DLD1 (cell line): Measurements from ENCODE around the gene STMP1.
"Not testable (repeated sequence)": the region's sequence is repeated elsewhere in the genome, so short reads cannot be mapped to it uniquely, and the experiment has no call there.

Experiments
- in situ Hi-C: cut with HindIII; loops from 2 replicates; pipeline ENCODE4 v1.10.0; 2017; ENCODE audit warnings: low sequenced_read_pairs

The STMP1 gene

DNA sequence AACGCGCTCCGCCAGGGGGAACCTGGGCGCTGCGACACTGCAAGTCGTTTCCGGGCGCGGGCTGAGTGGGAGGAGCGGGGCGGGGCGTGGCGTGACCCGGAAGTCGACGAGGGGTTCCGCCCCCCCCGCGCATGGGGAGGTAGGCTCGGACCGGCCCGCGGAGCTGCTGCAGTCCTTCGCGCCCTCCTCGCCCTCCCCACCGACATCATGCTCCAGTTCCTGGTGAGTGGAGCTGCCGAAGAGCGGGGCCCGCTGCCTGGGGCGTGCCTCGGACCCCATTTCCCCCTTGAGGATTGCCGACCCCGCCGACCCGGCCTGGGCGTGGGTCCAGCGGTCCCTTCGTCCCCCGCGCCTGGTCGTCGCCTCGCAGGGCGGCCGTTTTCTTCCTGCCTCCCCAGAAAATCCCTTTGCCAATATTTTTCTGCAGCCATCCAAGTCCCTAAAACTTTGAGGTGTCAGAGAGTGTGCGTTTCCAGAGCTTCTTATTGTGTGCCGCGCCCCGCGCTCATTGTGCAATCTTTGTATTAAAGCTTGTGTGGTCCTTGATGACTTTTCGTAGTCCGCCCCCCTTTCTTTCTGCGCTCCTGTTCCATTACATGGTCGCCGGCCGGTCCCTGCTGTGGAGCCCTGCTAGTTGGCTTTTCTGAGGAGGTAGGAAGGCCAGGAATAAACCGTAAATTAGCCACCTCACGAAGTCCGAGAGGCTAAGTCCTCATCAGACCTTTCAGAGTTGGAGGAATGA is at the start of gene STMP1:
TSS of gene STMP1 (plus strand) at position 142 of the 742 bp plus-strand sequence.
- in situ Hi-C loops: no loop called here

DNA sequence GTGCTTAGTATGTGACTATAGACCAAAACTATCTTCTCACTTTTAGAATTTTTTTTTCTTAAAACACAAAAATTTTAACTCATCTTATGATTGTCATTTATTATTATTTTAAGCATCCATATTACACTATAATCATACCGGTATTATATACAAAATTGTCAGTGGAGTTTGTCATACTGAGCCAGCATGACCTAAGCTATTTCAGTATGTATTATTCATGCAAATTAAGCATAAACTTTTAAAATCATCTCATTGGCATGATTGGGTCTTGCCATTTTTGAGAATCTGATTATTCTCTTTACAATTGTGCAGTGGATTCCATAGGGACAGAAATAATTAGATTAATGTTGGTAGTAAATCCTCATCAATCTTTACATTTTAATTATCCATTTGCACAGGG is 46.2 kb upstream of the STMP1 start:
- in situ Hi-C loops: no loop called here

DNA sequence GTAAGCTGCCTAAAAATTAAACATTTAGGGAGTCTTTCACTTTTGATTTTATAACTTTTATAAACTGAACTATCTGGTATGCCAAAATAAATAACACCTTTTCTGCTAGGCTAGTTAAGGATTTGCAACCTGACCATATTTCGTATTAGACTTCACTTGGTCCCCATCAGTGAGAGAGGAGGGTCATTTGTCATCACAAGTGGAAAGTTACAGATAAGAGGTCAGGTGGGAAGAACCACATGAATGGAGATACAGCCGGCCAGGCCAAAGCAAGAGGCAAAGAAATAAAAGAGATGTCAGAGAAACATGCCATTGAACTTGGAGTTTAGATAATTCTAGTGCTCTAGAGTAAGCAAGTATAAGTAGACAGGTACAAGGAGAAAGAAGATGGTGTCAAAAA is 44.5 kb upstream of the STMP1 start:
- in situ Hi-C loops: no loop called here

DNA sequence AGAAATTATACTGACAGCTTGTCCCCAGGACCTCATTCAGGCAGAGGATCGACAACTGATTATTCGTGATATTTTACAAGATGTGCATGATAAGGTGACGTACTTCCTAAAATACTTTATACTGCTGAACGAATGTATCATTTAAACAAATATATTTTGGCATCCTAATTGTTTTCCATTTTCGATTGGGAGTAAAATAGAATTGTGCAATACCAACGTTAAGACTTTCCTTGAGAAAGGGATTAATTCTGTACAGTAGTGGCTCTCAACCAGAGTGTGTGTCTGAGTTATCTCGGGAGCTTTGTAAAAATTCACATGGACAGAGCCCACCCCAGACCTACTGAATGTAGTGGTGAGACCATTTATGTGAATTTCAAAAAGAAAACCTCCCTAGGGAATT is 43.8 kb upstream of the STMP1 start:
- in situ Hi-C loops: no loop called here

DNA sequence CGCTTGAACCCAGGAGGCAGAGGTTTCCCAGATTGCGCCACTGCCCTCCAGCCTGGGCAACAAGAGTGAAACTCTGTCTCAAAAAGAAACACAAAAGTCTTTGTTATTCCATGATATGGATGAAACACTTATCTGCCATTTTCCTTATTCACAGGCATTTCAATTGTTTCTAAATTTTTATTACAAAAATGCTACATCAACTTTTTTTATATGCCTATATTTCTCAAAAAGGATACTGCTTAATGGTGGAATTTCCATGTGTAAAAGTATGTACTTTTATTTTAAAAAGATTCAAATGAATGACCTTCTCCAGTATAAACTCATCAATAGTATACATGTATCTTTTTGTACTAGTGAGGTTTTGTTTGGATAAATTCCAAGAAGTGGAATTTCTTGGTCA is 41.9 kb upstream of the STMP1 start:
- in situ Hi-C loops: no loop called here

DNA sequence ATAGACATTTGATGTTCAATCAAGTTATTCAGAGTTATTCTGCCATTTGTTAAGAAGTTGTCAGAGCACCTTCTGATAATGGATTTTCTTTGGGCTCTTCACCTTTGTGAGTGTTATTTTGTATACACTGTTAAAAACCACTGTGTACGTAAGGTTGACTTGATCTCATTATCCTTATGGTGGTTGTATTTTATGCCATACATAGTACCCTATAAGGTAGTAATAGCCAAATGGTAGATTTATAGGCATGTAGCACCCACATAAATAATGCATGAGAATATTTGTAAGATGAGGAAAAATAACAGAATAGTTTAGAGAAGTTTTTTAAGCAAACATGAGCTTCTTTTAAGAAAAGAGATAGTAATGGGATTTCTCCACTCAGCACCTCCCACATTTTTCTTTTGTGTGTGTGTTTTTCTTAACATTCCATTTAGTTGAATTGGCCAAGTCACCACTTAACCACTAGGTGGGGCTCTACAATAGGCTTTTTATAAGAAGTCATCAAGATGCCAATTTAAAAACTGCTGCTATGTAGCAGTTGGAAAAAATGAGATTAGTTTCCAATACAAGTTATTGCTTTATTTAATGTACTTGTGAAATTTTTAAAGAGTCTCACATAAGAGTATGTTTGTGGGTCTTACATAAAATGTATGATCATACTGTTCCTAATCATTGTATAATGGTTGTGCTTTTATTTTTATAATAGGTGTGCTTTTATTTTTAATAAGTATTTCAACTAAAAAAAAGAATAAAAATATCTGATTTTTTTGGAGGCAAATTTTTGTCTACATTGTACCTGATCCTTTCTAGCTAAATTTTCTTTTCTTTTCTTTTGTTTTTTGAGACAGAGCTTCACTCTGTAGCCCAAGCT is 41.1 kb upstream of the STMP1 start:
- in situ Hi-C loops: no loop called here

DNA sequence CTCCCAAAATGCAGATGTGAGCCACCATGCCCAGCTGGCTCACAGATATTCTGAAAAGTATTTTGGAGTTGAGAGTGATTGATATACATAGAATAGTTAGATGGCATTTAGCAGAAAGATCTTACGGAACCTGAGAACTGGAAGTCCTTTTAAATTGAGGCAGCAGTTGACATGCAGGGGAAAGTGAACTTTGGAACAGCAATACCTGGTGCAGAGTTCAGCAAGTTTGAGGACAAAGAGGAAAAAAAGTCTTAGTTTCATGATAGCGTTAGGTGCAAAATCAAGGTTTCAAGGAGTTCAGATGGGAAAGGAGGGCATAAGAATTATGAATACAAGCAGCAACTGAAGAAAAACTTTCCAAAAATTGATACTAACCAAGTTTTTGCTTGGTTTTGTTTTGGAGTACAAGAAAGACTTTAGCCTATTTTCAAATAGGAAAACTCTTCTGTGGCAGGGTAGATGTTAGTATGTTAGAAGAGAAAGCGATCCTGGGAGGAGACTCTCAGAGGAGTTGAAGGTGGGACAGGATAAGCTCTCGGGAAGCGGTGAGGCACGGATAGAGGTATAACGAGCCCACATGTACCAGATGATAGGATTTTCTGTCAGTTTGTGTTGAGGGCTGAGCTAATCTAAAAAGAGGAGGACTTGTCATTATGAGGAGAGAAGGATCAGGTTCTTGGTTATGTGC is 28.0 kb upstream of the STMP1 start:
- in situ Hi-C loops: no loop called here

DNA sequence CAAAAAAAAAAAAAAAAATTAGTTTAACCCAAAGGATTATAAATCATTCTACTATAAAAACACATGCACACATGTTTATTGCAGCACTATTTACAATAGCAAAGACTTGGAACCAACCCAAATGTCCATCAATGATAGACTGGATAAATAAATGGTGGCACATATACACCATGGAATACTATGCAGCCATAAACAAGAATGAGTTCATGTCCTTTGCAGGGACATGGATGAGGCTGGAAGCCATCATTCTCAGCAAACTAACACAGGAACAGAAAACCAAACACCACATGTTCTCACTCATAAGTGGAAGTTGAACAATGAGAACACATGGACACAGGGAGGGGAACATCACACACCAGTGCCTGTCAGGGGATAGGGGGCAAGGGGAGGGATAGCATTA is 22.6 kb upstream of the STMP1 start:
- in situ Hi-C loops: not testable (repeated sequence)

DNA sequence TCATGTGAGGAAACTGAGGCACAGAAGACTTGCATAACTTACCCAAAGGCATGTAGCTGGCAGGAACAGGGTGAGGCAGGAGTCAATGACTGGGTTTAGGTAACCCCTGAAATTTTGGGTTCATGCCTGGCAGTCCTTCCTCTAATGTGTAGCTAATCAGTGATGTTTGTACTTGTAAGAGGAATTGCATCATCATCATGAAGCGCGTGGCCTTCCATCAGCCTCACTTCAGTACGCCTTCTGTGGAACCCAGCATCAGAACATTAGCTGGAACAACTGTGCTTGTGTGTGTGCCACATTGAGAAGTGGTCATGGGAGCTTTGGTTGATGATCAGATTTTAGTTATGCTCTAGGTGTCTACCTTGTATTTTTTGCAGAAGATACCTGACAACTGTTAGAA is 18.2 kb upstream of the STMP1 start:
- in situ Hi-C loops: no loop called here

DNA sequence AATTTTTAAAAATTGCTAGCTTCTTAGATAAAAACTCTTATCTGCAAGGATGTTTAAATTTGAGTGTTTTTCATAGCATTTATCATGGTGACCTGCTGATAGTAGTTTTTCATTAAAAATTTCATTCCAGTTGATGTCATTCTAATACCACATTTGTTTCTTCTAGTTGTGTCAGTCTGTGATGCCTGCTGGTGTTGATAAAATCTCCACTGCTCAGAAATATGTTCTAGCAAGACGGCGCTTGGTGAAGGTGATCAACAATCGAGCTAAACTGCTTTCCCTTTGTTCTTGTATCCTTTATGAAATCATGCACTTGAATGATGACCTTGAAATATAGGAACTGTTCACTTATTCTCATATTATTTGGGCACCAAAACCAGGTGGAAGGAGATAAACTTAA is 17.6 kb upstream of the STMP1 start:
- in situ Hi-C loops: no loop called here

DNA sequence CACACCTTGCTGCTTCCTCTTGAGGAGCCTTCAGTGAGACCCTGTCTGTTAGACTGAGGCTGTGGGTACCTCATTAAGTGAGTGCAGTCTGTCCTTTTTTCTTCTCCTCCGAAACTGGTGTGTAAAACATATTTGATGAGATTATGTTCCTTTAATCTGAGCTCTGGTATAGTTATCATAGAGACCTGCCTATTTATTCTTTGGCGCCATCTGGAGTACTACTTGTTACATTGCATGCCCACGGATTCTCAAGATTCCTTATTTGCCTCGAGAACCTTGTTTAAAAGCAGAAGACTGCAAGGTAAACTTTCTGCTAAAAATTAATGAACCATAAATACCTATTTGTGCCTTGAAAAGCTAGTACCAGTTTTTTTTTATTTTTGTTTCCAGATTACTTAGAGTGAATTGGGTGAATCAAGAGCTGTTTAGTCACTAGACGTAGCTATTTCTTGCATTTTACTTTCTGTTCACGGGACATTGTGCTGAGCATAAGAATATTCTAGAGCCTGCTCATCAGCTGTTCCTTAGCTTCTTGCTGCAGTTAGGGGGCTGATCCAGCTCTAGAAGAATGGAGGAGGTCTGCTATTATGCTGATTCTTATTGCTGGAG is 16.9 kb upstream of the STMP1 start:
- in situ Hi-C loops: no loop called here

DNA sequence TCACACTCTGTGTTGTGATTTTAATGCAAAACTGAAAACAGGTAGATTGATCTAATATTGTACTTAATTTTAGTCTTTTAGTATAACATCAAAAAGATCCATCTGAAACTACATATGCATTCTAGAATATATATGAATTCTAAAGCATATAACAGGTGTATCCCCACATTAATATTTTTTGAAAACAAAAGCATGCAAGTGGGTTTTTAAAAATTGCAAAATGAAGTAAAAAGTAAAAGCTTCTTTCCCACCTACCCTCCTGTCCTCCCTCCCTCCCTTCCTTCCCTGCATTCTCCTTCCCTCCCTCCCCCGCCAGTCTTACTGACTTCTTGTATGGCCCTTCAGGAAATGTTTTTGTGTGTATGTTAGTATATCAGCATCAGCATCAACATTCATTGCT is 14.6 kb upstream of the STMP1 start:
- in situ Hi-C loops: no loop called here

DNA sequence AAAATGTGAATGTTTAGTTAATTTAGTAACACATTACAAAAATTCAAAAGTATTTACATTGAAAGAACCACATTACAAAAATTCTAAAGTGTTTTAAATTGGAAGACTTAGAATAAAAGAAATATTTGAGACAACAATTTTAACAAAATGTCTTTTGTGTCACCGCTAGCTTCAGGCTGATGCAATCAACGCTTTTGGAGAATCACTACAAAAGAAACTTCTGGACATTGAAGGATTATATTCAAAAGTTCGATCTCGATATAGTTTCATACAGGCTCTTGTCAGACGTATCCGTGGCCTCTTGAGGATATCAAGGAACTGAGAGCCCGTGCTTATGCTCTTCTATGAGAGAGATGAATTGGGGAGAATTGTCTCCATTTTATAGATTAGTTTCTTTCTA is 14.1 kb upstream of the STMP1 start:
- in situ Hi-C loops: no loop called here

DNA sequence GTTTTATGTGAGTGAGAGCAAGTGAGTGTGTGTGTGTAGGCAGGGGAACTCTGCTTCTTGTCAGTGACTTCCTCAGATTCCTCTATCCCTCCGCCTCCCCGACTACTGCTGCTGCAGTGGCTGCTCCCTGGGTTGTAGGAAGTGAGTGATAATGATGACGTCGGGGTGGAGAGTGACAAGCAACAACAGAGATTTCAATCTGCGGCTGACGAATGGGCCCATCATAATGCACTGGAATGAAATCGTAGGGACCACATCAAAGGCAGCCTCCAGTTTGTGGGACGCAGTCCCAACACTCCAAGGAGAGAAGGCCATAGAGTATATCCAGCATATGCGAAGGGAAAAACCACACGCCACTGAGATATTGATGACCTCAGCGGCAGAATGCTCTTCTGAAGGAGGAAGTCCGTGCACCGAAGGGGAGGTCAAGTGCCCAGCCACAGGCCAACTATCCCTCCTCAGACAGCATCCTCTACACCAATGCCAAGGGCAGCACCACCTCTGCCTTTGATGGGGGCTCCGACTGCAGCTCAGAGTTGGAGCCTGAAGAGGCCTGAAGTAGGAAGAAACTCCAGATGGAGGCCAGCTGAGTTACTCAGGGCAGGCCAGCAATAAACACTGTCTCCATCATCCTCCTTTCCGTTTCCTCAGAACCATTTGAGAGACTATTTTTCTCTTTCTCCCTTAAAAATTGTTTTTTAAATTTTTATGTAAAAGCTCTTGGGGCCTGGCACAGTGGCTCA is 11.3 kb upstream of the STMP1 start:
- in situ Hi-C loops: no loop called here

DNA sequence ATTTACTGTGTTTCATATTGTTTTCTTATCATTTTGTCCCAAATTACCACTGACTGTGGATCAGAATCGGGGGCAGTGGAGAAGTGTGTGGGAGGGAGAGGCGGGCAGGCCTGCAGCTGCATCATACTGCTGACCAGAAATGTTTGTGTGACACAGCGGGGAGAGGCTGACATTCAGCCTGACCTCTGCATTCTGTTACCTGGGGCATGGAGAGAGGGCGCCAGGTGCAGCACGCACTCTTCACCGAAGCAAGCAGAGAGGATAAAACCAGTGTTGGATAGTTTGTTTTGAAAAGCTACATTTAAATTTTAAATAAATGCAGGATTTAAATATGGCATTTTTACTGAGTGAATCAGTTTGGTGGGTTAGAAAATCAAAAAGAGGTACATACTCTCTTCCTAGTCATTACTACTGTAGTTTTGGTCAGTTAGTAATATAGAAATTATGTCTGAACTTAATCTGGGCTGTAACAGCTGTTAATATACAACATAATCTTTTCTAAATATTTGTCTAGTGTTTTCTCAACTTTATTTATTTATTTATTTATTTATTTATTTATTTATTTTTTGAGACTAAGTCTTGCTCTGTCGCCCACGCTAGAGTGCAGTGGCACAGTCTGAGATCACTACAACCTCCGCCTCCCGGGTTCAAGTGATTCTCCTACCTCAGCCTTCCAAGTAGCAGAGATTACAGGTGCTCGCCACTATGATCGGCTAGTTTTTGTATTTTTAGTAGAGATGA is 8.8 kb upstream of the STMP1 start:
- in situ Hi-C loops: no loop called here

DNA sequence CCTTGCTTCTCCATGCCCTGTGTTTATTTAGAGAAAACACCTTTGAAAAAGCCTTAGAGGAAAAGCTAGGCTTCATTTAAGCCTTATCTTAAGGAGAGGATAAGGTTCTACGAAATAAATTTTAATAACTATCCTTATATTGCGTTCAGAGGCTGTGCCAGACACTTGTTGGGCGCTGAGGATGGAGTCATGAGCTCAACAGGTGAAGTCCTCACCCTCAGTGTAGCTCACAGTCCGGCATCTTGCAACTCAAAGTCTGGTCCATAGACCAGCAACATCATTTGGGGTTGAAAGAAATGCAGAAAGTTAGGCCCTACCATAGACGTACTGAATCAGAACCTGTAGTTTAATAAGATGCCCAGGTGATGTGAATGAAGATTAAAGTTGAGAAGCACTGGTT is 3.8 kb upstream of the STMP1 start:
- in situ Hi-C loops: no loop called here

DNA sequence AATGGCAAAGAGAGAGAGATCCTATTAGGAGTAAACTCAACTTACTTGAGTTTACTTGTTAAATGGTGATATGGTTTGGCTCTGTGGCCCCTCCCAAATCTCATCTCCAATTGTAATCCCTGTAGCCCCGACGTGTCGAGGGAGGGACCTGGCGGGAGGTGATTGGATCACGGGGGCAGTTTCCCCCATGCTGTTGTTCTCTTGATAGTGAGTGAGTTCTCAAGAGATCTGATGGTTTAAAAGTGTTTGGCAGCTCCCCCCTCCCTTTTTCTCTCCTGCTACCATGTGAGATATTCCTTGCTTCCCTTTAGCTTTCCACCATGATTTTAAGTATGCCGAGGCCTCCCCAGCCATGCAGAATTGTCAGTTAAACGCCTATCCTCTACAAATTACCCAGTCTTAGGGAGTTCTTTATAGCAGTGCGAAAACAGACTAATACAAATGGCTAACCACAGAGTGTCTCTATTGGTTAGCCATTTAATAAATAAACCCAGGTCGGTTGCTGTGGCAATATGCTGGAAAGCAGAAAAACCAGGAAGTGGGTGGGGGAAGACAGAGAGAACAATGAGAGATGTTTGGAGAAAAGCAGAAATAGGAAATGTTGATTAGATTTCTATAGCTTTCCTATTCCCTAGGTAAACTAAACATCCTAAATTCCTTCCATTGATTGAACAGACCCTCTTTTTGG is 3.0 kb upstream of the STMP1 start:
- in situ Hi-C loops: no loop called here

DNA sequence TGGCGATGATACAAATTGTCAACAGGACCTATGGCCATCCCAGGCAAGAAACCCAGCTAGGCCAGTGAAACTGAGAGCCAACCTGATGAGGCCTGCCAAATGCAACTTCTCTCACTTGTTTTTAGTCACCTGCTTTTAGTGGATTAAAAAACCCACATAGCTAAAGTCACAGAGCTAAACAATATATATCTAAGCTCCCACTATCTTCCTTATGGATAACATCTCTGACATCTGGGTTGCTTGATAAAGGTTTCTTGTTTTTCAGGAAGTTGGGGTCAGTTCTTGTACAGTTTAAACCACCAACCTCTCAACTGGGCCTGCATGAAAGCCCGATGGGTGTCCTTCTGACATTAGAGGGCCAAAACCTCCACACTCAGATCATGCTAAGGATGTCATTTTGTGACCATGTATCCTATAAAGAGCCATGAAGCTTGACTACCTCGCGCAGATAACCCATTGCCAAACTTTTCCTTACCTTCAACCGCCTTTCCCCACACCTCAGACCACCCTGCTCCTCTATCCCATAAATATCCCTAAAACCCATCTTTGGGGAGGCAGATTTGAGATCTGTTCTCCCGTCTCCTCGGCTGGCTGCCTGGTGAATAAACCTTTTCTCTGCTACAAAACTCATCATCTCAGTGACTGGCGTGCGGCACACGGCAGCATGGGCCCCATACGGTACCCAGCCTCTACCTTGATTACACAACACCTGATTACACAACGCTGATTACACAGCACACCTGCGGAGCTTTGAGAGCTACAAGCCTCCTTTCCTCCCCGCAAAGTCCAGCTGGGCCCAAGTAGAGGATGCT is 797 bp upstream of the STMP1 start:
- in situ Hi-C loops: no loop called here

DNA sequence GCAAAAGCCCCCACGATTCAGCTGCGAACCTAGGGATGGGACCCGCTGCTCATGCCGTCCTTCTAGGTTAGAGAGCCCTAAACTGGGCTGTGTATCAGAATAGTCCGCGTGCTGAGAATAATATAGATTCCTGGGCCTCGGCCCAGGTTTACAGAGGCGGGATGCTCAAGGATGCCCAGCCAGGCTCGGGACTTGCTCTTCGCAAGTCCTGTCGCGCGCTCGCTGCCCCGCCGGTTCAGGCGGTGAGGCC is 266 bp upstream of the STMP1 start:
- in situ Hi-C loops: no loop called here
